PFSK-1 (cell line): Measurements from ENCODE around the gene ZNF613.

Experiments
- FOXP2 ChIP-seq: optimal IDR thresholded peaks from 2 replicates; pipeline ENCODE3; 2011; ENCODE audit warnings: borderline replicate concordance, control low read depth, inconsistent platforms; ENCODE audit not compliant: insufficient read depth; ENCODE audit errors: extremely low read length, extremely low read depth
- POLR2AphosphoS5 ChIP-seq: IDR thresholded peaks from 2 replicates; pipeline ENCODE4 v1.6.1; 2012; ENCODE audit warnings: low read depth, mild to moderate bottlenecking, control low read depth, low read length, moderate library complexity
- REST ChIP-seq, 2 experiments: IDR thresholded peaks; 2 replicates each; pipeline versions ENCODE4 v1.6.1 to v1.8.0; 2011 to 2012; ENCODE audit warnings: low read depth in 2 of 2, low read length in 2 of 2, control low read depth in 1 of 2, inconsistent platforms in 1 of 2, mild to moderate bottlenecking in 1 of 2, moderate library complexity in 1 of 2; ENCODE audit not compliant: insufficient read depth in 1 of 2
- SIN3A ChIP-seq: IDR thresholded peaks from 2 replicates; pipeline ENCODE4 v1.6.1; 2012; ENCODE audit warnings: mild to moderate bottlenecking, low read length, moderate library complexity, borderline replicate concordance; ENCODE audit not compliant: insufficient read depth
- TAF1 ChIP-seq: IDR thresholded peaks from 2 replicates; pipeline ENCODE4 v1.6.1; 2012; ENCODE audit warnings: low read length, control low read depth, borderline replicate concordance; ENCODE audit not compliant: insufficient read depth

Gene ZNF613

GRCh38 chr19:51970718-51971117 is 43.4 kb downstream of the ZNF613 start:
- no peak for TF ChIP-seq FOXP2
- no peak for TF ChIP-seq TAF1
- no peak for TF ChIP-seq REST (IDR thresholded peaks at IDR 0.05; ENCODE audit: insufficient read depth in 1 of 2, low read depth in 2 of 2, low read length in 2 of 2)
- TF ChIP-seq SIN3A = no peak
- TF ChIP-seq POLR2AphosphoS5 = no peak

- no peak for TF ChIP-seq TAF1
- TF ChIP-seq REST (IDR thresholded peaks at IDR 0.05; ENCODE audit: insufficient read depth in 1 of 2, low read depth in 2 of 2, low read length in 2 of 2) = no peak
- no peak for TF ChIP-seq SIN3A
- TF ChIP-seq FOXP2 = no peak
- TF ChIP-seq POLR2AphosphoS5 = no peak
These were observed 44.4 kb downstream of the ZNF613 start for GRCh38 chr19:51971624-51972023.

GRCh38 chr19:51976852-51977251 is 49.6 kb downstream of the ZNF613 start:
- TF ChIP-seq TAF1 = no peak
- TF ChIP-seq POLR2AphosphoS5 = no peak
- no peak for TF ChIP-seq SIN3A
- TF ChIP-seq REST (IDR thresholded peaks at IDR 0.05; ENCODE audit: insufficient read depth in 1 of 2, low read depth in 2 of 2, low read length in 2 of 2) = no peak
- TF ChIP-seq FOXP2 = no peak

- TF ChIP-seq POLR2AphosphoS5 (no peak), TAF1 (no peak)
These were observed 50.1 kb downstream of the ZNF613 start for GRCh38 chr19:51977346-51977745.

DNA sequence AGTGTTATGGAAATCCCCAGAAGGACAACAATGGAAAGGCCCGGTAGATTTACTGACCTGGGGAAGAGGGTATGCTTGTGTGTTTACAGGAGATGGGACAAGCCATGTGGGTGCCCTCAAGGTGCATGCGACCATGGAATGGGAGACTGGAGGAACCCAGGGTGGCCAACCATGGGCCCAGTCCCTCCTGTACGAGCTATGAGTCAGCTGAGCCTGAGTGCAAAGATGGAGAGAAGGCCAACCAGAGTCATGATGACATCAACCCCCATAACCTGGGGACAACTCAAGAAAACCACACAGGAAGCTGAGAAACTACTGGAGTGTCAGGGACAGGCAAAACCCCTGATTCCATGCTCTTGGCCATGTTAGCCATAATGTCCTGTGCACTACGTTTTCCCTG is 51.6 kb downstream of the ZNF613 start:
- TF ChIP-seq REST (IDR thresholded peaks at IDR 0.05; ENCODE audit: insufficient read depth in 1 of 2, low read depth in 2 of 2, low read length in 2 of 2) (no peak), SIN3A (no peak), POLR2AphosphoS5 (no peak), FOXP2 (no peak), TAF1 (no peak)
